D721Med (cell line): Measurements from ENCODE around the gene RAB12.
A peak's percentile ranks its signal among the peaks of the same experiment; 100 is the strongest.
"Not testable (repeated sequence)": the region's sequence is repeated elsewhere in the genome, so short reads cannot be mapped to it uniquely, and the experiment has no call there.

Experiments used
- DNase-seq: peaks from one replicate; pipeline ENCODE4 v3.0.0; 2011; ENCODE audit warnings: low spot score; ENCODE audit not compliant: insufficient read length
- FAIRE-seq: peaks from 2 replicates; lab custom pipeline; 2011; peaks lifted over from hg19 to GRCh38; lab: Jason Lieb, UNC
- TF ChIP-seq, protein P1 (sequence below): IDR thresholded peaks from 2 replicates; pipeline ENCODE4 v1.5.1; 2012; ENCODE audit warnings: mild to moderate bottlenecking, control low read depth; ENCODE audit not compliant: insufficient read depth; ENCODE audit errors: missing control alignments

RAB12 gene, protein sequence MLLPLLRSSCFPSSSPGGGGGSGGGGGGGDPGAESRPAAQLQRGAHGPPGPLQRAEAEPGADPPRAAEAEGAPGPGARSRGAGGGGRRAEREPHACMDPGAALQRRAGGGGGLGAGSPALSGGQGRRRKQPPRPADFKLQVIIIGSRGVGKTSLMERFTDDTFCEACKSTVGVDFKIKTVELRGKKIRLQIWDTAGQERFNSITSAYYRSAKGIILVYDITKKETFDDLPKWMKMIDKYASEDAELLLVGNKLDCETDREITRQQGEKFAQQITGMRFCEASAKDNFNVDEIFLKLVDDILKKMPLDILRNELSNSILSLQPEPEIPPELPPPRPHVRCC

DNA sequence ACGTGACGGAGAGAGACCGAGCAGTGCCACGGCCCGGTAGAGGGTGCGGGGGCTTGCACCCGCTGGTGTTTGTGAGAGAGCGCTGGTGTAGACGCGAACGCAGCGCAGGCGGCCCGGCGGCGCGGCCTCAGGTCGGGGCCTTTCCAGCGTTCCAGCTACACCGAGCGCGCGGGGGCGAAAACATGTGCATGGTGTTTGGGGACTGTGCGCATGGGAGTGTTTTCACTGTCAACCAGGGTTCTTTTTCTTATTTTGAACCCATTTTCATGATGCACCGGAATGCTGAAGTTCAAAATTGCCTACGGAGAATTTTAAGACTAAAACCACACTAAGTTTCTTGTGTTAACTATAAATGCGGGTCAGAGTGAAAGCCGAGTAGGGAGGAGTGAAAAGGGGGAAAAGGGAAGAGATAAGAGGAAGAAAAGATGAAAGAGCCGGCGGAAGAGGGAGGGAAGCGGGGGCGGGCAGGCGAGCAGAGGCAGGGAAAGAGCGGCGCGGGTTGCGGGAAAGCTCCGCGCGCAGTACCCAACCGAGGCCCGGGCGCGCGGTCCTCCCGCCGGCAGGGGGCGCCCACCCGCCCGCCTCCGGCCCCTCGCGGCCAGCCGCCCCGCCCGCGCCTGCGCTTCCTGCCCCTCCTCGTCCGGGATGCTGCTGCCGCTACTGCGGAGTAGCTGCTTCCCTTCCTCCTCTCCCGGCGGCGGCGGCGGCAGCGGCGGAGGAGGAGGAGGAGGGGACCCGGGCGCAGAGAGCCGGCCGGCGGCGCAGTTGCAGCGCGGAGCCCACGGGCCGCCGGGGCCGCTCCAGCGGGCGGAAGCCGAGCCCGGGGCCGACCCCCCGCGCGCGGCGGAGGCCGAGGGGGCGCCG is at the start of gene RAB12:
Gene RAB12, plus strand, starts transcription at position 643 of the 864 bp plus-strand sequence. Its CDS starts 3 bp downstream, at position 646.
- TF ChIP-seq, protein P1, sequence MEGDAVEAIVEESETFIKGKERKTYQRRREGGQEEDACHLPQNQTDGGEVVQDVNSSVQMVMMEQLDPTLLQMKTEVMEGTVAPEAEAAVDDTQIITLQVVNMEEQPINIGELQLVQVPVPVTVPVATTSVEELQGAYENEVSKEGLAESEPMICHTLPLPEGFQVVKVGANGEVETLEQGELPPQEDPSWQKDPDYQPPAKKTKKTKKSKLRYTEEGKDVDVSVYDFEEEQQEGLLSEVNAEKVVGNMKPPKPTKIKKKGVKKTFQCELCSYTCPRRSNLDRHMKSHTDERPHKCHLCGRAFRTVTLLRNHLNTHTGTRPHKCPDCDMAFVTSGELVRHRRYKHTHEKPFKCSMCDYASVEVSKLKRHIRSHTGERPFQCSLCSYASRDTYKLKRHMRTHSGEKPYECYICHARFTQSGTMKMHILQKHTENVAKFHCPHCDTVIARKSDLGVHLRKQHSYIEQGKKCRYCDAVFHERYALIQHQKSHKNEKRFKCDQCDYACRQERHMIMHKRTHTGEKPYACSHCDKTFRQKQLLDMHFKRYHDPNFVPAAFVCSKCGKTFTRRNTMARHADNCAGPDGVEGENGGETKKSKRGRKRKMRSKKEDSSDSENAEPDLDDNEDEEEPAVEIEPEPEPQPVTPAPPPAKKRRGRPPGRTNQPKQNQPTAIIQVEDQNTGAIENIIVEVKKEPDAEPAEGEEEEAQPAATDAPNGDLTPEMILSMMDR: peak; percentile 49
- DNase-seq (peak; percentile 89), FAIRE-seq (no peak)

DNA sequence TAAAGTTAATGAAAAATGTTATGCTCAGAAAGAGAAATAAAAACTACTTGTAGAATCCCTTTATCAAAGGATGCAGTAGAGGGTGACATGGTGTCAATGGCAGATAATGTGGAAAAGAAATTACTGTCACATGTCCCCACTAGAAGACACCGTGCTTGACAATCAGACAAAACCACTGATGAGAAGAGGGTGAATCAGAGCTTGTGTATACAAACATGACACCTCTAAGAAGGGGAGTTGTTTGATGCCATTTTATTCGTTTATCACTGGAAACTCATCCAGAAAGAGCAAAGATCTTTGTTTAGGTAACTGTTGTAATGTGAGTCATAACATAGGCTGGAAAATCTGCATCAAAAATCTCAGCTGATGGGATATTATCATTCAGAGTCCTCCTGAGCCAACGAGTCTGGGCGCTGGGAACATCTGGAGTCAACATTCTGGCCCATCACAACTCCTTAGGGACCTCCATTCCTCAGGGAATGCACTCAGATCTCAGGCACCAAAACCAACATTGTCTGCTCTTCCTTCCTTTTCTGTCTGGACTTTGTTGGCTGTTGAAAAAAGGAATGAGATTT is 49.5 kb upstream of the RAB12 start:
- TF ChIP-seq, protein P1: no peak
- FAIRE-seq: no peak
- DNase-seq: no peak

DNA sequence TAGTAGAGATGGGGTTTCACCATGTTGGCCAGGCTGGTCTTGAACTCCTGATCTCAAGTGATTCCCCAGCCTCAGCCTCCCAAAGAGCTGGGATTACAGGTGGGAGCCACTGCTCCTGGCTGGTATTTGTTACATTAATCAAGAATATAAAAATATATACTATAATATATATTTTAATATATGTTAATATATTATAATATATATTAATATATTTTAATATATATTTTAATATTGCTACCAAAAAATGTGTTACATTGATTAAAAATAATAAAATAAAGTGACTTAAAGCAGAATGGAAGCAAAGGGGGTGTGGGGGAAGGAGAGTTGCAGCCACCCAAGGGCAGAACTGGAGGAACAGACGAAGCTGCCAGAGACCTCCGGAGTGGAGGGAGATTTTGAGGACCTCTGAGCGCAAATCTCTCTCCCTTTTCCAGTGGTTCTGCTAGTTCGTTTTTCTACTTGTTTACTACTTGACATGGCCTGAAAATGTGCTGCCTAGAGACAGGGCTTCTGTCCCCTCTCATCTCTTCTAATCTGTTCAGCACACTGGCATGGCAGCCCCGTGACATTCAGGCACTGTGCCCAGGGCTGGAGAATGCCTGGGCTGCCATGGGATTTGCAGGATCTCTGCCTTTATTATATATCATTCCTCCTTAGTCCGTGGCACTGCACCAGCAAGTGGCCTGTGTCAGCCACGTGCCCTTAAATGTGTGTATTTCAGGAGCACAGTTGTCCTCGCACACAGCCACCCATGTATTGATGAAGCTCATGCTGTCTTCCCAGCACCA is 47.9 kb upstream of the RAB12 start:
- no peak for FAIRE-seq
- TF ChIP-seq, protein P1: no peak
- DNase-seq: no peak

DNA sequence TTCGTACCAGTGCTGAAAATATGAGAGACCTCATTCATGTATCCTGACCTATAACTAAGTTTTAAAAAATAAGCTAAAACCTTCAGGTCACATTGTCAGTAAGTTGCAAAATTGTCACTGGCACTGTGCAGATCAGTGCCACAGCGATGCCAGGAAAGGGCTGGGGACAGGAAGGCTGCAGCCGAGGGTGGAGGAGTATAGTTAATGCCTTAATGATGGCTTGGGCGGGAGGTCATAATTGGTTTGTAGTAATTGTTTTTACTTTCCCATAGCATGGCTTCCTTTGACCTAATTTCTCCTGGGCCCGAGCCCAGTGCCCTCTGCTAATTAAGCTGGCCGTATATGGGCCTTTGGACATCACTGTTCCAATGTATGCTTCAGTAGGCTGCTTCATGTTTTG is 47.2 kb upstream of the RAB12 start:
- DNase-seq: no peak
- TF ChIP-seq, protein P1: no peak
- FAIRE-seq: no peak

DNA sequence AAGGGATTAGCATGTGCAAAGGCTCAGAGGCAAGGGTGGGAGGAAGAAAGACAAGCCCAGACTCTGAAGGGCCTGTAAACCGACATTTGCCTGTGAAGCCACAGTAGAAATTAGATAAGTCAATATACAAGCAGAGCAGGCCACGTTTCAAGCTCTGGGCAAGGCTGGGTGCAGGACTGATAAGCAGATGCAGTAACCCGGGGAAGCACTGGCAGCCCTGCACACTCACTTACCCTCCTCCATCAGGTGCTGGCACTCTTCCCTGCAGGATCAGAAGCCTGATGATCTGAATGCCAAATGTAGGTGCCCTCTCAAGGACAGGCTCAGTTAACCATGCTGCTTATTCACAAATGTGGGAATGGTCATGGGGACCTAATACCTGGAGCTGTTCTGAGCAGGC is 46.3 kb upstream of the RAB12 start:
- TF ChIP-seq, protein P1: no peak
- no peak for FAIRE-seq
- no peak for DNase-seq

DNA sequence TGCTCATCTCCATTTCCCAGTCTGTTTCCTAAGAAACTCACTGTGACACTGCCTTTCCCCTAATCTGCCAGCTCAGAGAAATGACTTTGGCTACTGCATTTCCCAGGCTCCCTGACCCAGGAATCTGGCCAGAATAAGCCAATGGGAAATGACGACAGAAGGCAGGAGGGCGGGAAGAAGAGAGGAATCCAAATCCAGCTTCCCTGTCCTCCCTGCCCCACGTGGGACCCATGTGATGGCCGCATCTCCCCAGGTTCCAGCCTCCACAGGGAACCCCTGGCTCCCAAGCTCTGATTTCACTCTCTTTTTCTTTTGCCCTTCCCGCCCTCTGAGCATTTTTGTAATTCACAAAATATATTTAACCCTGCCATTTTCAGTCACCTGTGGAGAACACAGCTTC is 37.8 kb upstream of the RAB12 start:
- FAIRE-seq (no peak), DNase-seq (no peak)
- TF ChIP-seq, protein P1: no peak

DNA sequence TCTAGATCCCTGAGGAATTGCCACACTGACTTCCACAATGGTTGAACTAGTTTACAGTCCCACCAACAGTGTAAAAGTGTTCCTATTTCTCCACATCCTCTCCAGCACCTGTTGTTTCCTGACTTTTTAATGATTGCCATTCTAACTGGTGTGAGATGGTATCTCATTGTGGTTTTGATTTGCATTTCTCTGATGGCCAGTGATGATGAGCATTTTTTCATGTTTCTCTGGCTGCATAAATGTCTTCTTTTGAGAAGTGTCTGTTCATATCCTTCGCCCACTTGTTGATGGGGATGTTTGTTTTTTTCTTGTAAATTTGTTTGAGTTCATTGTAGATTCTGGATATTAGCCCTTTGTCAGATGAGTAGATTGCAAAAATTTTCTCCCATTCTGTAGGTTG is 35.5 kb upstream of the RAB12 start:
- DNase-seq, FAIRE-seq: not testable (repeated sequence)
